ENCODE results near the gene PTPN2. TPM values are rescaled to one million over a fixed set of nuclear protein-coding genes. Genes with fewer than 3 reads are reported as not detected.

Gene PTPN2
- total RNA-seq, 2 experiments from 2014 or later = 54.9 to 69.7 TPM

DNA sequence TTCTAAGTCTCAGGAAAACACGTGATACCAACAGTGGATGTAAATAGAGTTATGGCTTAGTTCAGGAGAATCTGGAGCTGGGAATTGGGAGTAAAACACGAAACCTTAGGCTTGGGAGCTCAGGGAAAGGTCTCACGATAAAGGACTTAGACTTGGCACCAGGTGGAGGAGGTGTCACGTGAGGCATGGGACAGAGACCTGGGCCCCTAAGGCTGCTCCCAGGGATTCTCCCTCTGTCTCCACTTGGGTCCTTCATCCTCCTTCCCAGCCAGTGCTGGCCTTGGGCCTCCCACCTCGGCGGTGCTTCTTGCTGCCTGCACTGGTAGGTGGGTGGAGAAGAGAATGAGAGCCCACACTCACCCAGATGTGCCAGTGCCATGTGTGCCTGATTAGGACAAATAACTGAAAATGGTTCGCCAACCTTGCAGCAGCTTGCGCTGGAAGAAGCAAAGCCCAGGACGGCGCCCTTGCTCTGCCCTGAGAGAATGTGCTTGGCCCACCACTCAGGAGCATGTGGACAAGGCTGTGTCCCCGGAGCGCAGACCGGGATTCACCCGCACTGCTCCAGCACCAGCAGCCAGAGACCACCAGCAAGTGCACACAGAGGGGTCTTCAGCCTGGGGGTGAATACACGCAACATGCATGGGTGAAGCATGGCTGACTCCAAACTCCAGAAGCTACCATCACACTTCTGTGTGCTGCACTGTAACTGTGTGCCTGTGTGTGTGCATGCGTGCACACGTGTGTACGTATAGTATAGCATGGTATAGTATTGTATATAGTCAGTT lies 133.1 kb downstream of the PTPN2 start:
- no peaks in the 10 kb centered on the region for H3K9me2 ChIP-seq (ENCODE audit: insufficient read depth, low read length)
- H3K79me2 ChIP-seq (ENCODE audit: insufficient read depth, low read depth, low read length) = no peaks in the 10 kb centered on the region
- no peaks in the 10 kb centered on the region for H3K36me3 ChIP-seq (ENCODE audit: insufficient read depth, low read length)
- no TSS peak for BruUV-seq (replicated peaks)
- no peaks in the 10 kb centered on the region for H3K9me3 ChIP-seq (ENCODE audit: low read length)
- no peaks in the 10 kb centered on the region for H4K20me1 ChIP-seq (ENCODE audit: insufficient read depth, low read length)
- ChIA-PET CTCF (ENCODE audit: unreplicated experiment) (interaction anchor here (0.5 kb wide), 1 partner anchor 301 kb away, joined by 3 read pairs; no protein-coding TSS in a partner anchor), POLR2A (interaction anchor here (0.5 to 1.5 kb wide), 5 partner anchors 11 to 193 kb away, joined by 3 to 7 read pairs (median 4); no protein-coding TSS in a partner anchor)
- intact Hi-C loops (cut with micrococcal nuclease; ENCODE audit: unreplicated experiment) = loop anchor here (1.0 to 5.0 kb wide), 3 partner anchors 86 to 110 kb away; no protein-coding TSS in a partner anchor
- no peak for DNase-seq (ENCODE audit: low spot score)
- H3K4me3 ChIP-seq (ENCODE audit: low read depth, low read length, poor library complexity, severe bottlenecking) = no peak overlapping the region
- peak overlapping the region; percentile 22; the same call in 1 of the 2 replicates for H2AFZ ChIP-seq (ENCODE audit: low read length)
- H3K4me2 ChIP-seq (ENCODE audit: low read length) = peak overlapping the region; percentile 64
- peak overlapping the region; percentile 62 for H3K27ac ChIP-seq (ENCODE audit: low read depth, low read length, poor library complexity, severe bottlenecking)
- peaks cover 33% of the 10 kb centered on the region for H3K4me1 ChIP-seq (ENCODE audit: insufficient read depth, low read length, poor library complexity, severe bottlenecking)
- TF ChIP-seq, protein P1, sequence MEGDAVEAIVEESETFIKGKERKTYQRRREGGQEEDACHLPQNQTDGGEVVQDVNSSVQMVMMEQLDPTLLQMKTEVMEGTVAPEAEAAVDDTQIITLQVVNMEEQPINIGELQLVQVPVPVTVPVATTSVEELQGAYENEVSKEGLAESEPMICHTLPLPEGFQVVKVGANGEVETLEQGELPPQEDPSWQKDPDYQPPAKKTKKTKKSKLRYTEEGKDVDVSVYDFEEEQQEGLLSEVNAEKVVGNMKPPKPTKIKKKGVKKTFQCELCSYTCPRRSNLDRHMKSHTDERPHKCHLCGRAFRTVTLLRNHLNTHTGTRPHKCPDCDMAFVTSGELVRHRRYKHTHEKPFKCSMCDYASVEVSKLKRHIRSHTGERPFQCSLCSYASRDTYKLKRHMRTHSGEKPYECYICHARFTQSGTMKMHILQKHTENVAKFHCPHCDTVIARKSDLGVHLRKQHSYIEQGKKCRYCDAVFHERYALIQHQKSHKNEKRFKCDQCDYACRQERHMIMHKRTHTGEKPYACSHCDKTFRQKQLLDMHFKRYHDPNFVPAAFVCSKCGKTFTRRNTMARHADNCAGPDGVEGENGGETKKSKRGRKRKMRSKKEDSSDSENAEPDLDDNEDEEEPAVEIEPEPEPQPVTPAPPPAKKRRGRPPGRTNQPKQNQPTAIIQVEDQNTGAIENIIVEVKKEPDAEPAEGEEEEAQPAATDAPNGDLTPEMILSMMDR (conservative IDR thresholded peaks at IDR 0.05; ENCODE audit: low read length) = no peak
- no peak for TF ChIP-seq EZH2phosphoT487 (IDR thresholded peaks at IDR 0.05; ENCODE audit: borderline replicate concordance, low read depth, low read length)

DNA sequence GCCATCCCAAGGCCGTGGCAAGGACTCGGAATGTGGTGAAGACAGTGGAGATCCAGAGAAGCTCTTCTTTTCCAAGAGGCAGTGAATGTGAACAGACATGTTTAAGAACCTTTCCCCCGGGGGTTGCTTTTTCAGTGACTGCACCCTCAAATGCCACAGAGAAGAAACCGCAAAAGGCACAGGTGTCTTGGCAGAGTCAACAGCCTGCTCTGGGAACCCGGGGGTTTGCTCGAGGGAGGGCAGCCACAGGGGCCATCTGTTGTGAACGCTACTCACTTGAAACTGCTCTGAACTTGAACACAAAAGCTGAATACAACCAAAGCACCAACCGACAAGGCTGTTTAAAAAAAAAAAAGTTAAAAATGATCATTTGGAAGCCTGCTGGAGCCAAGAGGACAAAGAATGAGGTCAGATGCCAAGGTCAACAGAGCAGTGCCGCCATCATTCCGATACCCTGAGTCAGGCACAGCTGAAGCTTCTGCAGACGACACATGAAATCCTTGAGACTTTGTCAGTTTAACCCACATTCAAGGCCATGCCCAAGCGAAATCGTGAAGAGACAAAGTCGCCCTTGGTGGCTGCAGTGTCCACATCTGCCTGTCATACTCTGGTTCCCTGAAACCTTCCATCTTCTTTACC lies 133.8 kb downstream of the PTPN2 start:
- BruUV-seq (replicated peaks) = no TSS peak
- H3K36me3 ChIP-seq (ENCODE audit: insufficient read depth, low read length) = no peaks in the 10 kb centered on the region
- H2AFZ ChIP-seq (ENCODE audit: low read length) = peak overlapping the region; percentile 22; the same call in 1 of the 2 replicates
- H3K9me3 ChIP-seq (ENCODE audit: low read length) = no peaks in the 10 kb centered on the region
- POLR2A ChIA-PET = interaction anchor here (0.7 to 1.5 kb wide), 10 partner anchors 12 to 257 kb away, joined by 3 to 6 read pairs (median 4); partner anchors contain the start of gene PTPN2
- peak overlapping the region; percentile 15 for H3K4me3 ChIP-seq (ENCODE audit: low read depth, low read length, poor library complexity, severe bottlenecking)
- peak; percentile 95 for DNase-seq (ENCODE audit: low spot score)
- peaks cover 40% of the 10 kb centered on the region for H3K4me1 ChIP-seq (ENCODE audit: insufficient read depth, low read length, poor library complexity, severe bottlenecking)
- H3K4me2 ChIP-seq (ENCODE audit: low read length) = peak overlapping the region; percentile 64
- no peaks in the 10 kb centered on the region for H3K9me2 ChIP-seq (ENCODE audit: insufficient read depth, low read length)
- no peaks in the 10 kb centered on the region for H3K79me2 ChIP-seq (ENCODE audit: insufficient read depth, low read depth, low read length)
- CTCF ChIA-PET (ENCODE audit: unreplicated experiment) = interaction anchor here (0.9 kb wide), 1 partner anchor 134 kb away, joined by 3 read pairs; the partner anchor contains the start of gene PTPN2
- intact Hi-C loops (cut with micrococcal nuclease; ENCODE audit: unreplicated experiment) = loop anchor here (1.0 to 5.0 kb wide), 3 partner anchors 87 to 111 kb away; no protein-coding TSS in a partner anchor
- H3K27ac ChIP-seq (ENCODE audit: low read depth, low read length, poor library complexity, severe bottlenecking) = peak overlapping the region; percentile 62
- no peak for TF ChIP-seq EZH2phosphoT487 (IDR thresholded peaks at IDR 0.05; ENCODE audit: borderline replicate concordance, low read depth, low read length)
- TF ChIP-seq, protein P1 (conservative IDR thresholded peaks at IDR 0.05; ENCODE audit: low read length) = no peak
- no peaks in the 10 kb centered on the region for H4K20me1 ChIP-seq (ENCODE audit: insufficient read depth, low read length)
